GOT3 (cell line): ENCODE measurements around the gene DNMT3A.

Experiments used
- DNase-seq: peaks from one replicate; lab custom pipeline; 2025; ENCODE audit warnings: mixed read lengths; lab: John Stamatoyannopoulos, UW

The DNMT3A gene

GRCh38 chr2:25347205-25347815, 5.6 kb upstream of the DNMT3A start:
- DNase-seq, result no peak

GRCh38 chr2:25343187-25343825, 1.6 kb upstream of the DNMT3A start:
- DNase-seq, result no peak

GRCh38 chr2:25342372-25343186, 854 bp upstream of the DNMT3A start:
- DNase-seq, result peak; percentile 19

- DNase-seq, result no peak
Measured at GRCh38 chr2:25341011-25341727, 556 bp downstream of the DNMT3A start.

GRCh38 chr2:25340181-25340921, 1.4 kb downstream of the DNMT3A start:
- DNase-seq, result no peak

GRCh38 chr2:25339791-25340180, 1.9 kb downstream of the DNMT3A start:
- no peak for DNase-seq

- no peak for DNase-seq
Measured at GRCh38 chr2:25339211-25339674, 2.5 kb downstream of the DNMT3A start.

GRCh38 chr2:25338401-25338800, 3.3 kb downstream of the DNMT3A start:
- no peak for DNase-seq

GRCh38 chr2:25337891-25338290, 3.8 kb downstream of the DNMT3A start:
- no peak for DNase-seq

GRCh38 chr2:25337276-25337675, 4.4 kb downstream of the DNMT3A start:
- DNase-seq, result no peak

- DNase-seq, result no peak
Measured at GRCh38 chr2:25336383-25336841, 5.3 kb downstream of the DNMT3A start.

GRCh38 chr2:25335971-25336370, 5.8 kb downstream of the DNMT3A start:
- DNase-seq, result no peak

- no peak for DNase-seq
Measured at GRCh38 chr2:25335204-25335603, 6.5 kb downstream of the DNMT3A start.

GRCh38 chr2:25334482-25334881, 7.2 kb downstream of the DNMT3A start:
- no peak for DNase-seq

GRCh38 chr2:25333981-25334380, 7.7 kb downstream of the DNMT3A start:
- no peak for DNase-seq

GRCh38 chr2:25332571-25332970, 9.2 kb downstream of the DNMT3A start:
- no peak for DNase-seq

GRCh38 chr2:25331686-25332365, 9.9 kb downstream of the DNMT3A start:
- no peak for DNase-seq

GRCh38 chr2:25330937-25331336, 10.8 kb downstream of the DNMT3A start:
- no peak for DNase-seq

GRCh38 chr2:25330273-25330672, 11.5 kb downstream of the DNMT3A start:
- no peak for DNase-seq

- no peak for DNase-seq
Measured at GRCh38 chr2:25328152-25329085, 13.3 kb downstream of the DNMT3A start.
